Small intestine (tissue), 7 donors: ENCODE results near the gene NPAT. TPM values are rescaled to one million over a fixed set of nuclear protein-coding genes. Genes with fewer than 3 reads are reported as not detected.
A peak's percentile ranks its signal among the peaks of the same experiment; 100 is the strongest.

ENCODE experiments used
- DNase-seq, 2 donors: peaks; one replicate each; pipeline versions ENCODE4 v3.0.0 to v3.0.0-alpha.2; 2013
- FAIRE-seq: peaks from 2 replicates; lab custom pipeline; 2012; peaks lifted over from hg19 to GRCh38; lab: Jason Lieb, UNC
- H3K27ac ChIP-seq, 3 donors: one replicate each; pipeline ENCODE4 v1.5.1; 2013; ENCODE audit warnings: low read length in 2 of 3, mild to moderate bottlenecking in 2 of 3, control low read depth in 1 of 3, inconsistent platforms in 1 of 3, low read depth in 1 of 3, moderate library complexity in 1 of 3
- H3K27me3 ChIP-seq, 3 donors: one replicate each; pipeline ENCODE4 v1.6.1; 2013; ENCODE audit warnings: low read length in 3 of 3, inconsistent platforms in 1 of 3; ENCODE audit not compliant: control insufficient read depth in 3 of 3, insufficient read depth in 3 of 3
- H3K36me3 ChIP-seq, 3 donors: one replicate each; pipeline ENCODE4 v1.6.1; 2013; ENCODE audit warnings: low read length in 3 of 3, inconsistent platforms in 1 of 3, low read depth in 1 of 3, mild to moderate bottlenecking in 1 of 3, moderate library complexity in 1 of 3; ENCODE audit not compliant: control insufficient read depth in 3 of 3, insufficient read depth in 2 of 3
- H3K4me1 ChIP-seq, 3 donors: one replicate each; pipeline ENCODE4 v1.6.1; 2013; ENCODE audit warnings: low read length in 2 of 3, inconsistent platforms in 1 of 3, low read depth in 1 of 3, mild to moderate bottlenecking in 1 of 3, moderate library complexity in 1 of 3; ENCODE audit not compliant: control insufficient read depth in 3 of 3, insufficient read depth in 2 of 3
- H3K4me3 ChIP-seq, 3 donors: one replicate each; pipeline ENCODE4 v1.5.1; 2013; ENCODE audit warnings: low read length in 3 of 3, control low read depth in 1 of 3, inconsistent platforms in 1 of 3, low read depth in 1 of 3, mild to moderate bottlenecking in 1 of 3, moderate library complexity in 1 of 3
- H3K9me3 ChIP-seq, 2 donors: one replicate each; pipeline ENCODE4 v1.6.1; 2013; ENCODE audit warnings: low read depth in 1 of 2, low read length in 1 of 2; ENCODE audit not compliant: control insufficient read depth in 2 of 2, insufficient read depth in 1 of 2
- WGBS, 3 donors: extraction: QIAGEN DNeasy Blood & Tissue Kit; methylation state at CpG; one replicate each; pipeline ENCODE4 v1.1.7; 2013; 5-methylcytosine and 5-hydroxymethylcytosine counted together
- polyA plus RNA-seq, 4 donors: library from polyadenylated mRNA; stranded (reverse) in 3 of 4; unstranded in 1 of 4; fragments of 200-250 nt in 3 of 4; fragments of 120-200 nt in 1 of 4; gene quantifications; one replicate each; pipeline versions ENCODE4 v1.2.1 to v1.2.3, GENCODE V29; 2013
- donor health status: healthy with polysubstance abuse.
- donor health status: control.
- donor health status: control.
- donor health status: Bipolar disorder and iron deficiency.
- donor health status: healthy.

NPAT gene
- polyA plus RNA-seq, 4 donors = 2.7 to 13.8 (median 3.1) TPM

DNA sequence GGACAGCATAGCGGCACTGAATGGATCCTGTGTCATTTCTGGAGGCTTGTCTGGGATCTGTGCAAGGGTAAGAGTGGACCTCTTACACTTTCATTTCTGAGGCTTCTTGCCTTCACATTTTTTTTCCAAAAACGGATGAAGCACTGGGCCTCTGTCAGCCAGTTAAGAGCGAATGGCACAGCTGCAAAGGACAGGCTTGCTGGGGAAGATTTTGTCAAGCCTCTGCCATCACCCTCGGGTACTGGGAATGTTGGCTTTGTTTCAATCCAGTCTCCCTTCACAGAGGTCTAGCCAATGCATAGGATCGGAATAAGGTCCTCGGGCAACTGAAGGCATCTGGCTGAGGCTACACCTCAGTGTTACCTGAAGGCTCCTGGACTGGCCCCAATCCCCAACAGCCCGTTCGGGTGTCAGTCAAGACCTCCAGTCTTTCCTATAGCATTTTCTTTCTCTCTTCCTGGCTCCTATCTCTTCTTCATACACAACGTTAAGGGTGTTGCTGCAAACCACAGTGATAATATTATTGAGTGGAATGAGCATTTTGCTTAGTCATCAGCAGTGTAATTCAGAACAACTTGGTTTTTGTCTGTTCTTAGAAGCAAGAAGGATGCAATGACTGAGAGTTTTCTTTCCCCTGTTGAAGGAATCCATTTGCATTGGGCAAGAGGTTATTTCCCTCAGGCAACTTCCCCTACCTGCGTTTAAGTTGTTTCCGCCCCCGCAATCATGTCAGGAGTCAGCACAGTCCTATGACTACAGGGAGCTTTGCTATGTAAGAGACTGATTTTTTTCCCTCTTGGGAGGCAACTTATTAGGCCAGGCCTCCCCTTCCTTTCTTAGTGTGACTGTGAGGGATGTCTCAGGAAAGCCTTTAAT is 22.8 kb downstream of the NPAT start:
- 83 to 92% (median 91%) methylated on average over 12 of the region's 12 CpGs for WGBS, 3 donors
- Histone ChIP-seq H3K36me3 (peaks cover 2 to 32% (median 6%) of the 10 kb centered on the region in 3 donors), H3K4me1 (peaks cover 0 to 5% (median 0%) of the 10 kb centered on the region in 3 donors), H3K4me3 (no peak overlapping the region), H3K9me3 (peaks cover 0 to 10% of the 10 kb centered on the region in 2 donors), H3K27me3 (no peaks in the 10 kb centered on the region), H3K27ac (no peak overlapping the region)
- DNase-seq = no peak
- no peak for FAIRE-seq

DNA sequence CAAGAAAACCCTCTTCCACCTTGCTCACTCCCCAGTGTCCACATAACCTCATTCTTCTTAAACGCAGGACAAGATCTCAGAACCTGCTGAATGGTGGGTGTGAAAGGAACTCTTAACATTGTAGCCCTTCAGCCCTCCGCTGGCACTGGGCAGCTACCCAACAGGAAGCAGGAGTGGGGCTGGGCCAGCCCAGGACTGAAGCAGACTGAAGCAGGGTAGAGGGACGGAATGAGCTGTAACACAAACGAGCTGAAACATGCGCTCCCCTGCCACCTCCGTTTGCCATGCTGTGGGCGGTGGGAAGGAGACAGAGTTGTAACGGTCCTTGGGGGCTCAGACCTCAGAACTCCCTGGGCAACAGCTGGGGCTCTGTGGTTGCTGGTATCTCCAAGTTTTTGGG is 23.6 kb downstream of the NPAT start:
- no peaks in the 10 kb centered on the region for H3K27me3 ChIP-seq
- H3K9me3 ChIP-seq = peaks cover 0 to 1% of the 10 kb centered on the region in 2 donors
- peaks cover 0 to 5% (median 0%) of the 10 kb centered on the region in 3 donors for H3K4me1 ChIP-seq
- H3K4me3 ChIP-seq = no peak overlapping the region
- FAIRE-seq (no peak), DNase-seq (no peak)
- 88 to 93% (median 93%) methylated on average over 8 of the region's 8 CpGs for WGBS, 3 donors
- H3K36me3 ChIP-seq = peaks cover 1 to 26% (median 4%) of the 10 kb centered on the region in 3 donors
- no peak overlapping the region for H3K27ac ChIP-seq

DNA sequence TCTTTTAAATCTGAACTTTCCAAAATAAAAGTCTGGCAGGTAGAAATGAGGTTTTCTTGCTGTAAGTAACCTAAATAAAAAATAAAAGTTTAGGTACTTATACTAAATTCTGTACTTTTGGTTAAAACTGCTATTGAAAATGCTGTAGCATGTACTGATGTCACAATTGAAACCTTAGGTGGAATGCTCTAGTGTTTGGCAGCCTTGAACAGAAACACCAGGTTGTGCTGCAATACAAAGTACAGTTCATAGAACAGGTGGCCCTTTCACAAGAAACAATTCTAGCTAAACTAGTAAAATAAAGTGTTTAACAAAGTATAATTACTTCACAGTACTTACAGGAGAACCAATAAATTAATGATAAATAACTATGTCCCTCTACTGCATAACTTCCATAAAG is 25.1 kb downstream of the NPAT start:
- no peak overlapping the region for H3K27ac ChIP-seq
- no peak for FAIRE-seq
- H3K36me3 ChIP-seq = peaks cover 0 to 33% (median 2%) of the 10 kb centered on the region in 3 donors
- peaks cover 0 to 5% (median 0%) of the 10 kb centered on the region in 3 donors for H3K4me1 ChIP-seq
- H3K9me3 ChIP-seq = no peaks in the 10 kb centered on the region
- no peaks in the 10 kb centered on the region for H3K27me3 ChIP-seq
- H3K4me3 ChIP-seq = no peak overlapping the region
- peak in 1 of 2 donors; percentile 13 for DNase-seq

DNA sequence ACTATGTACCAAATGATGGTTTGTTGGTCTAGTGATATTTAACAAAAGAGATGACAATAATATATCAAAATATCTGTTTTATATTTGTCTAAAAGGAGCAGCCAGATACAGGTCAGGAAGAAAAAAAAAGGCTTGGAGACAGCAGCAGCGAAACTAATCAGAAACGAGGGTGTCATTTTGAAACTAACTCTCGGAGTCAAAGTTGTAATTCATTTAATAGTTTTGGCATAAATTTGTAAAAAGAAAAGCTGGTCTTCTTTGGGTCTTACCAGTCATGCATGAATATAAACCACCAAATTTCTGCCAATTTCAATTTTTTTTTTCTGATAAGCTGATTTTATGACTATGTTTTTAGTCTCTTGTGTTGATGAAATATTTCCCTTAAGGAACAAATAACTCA is 25.5 kb downstream of the NPAT start:
- no peak overlapping the region for H3K27ac ChIP-seq
- no peaks in the 10 kb centered on the region for H3K9me3 ChIP-seq
- no peaks in the 10 kb centered on the region for H3K27me3 ChIP-seq
- H3K36me3 ChIP-seq = peaks cover 0 to 33% (median 2%) of the 10 kb centered on the region in 3 donors
- no peak overlapping the region for H3K4me3 ChIP-seq
- WGBS, 3 donors = 60 to 90% (median 76%) methylated on average over 3 of the region's 3 CpGs
- peaks cover 0 to 5% (median 0%) of the 10 kb centered on the region in 3 donors for H3K4me1 ChIP-seq
- no peak for FAIRE-seq
- DNase-seq = no peak

DNA sequence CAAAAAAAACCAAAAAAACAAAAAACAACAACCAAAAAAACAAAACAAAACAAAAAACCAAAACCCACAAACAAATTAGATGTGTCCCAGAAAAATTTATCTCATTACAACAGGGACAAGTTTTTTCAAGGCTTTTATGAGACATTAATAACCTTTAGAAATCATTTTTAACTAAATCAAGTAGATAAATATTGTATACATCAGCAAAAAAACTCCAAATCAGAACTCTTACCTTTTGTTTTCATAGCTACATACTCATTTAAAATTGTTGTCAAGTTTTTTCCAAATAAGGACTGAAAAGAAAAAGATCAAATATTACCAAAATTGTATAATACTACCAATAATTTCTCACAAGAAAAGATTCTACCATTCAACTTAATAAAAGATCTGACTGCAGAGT is 28.7 kb downstream of the NPAT start:
- Histone ChIP-seq H3K9me3 (no peaks in the 10 kb centered on the region), H3K4me1 (no peaks in the 10 kb centered on the region), H3K27me3 (no peaks in the 10 kb centered on the region), H3K4me3 (no peak overlapping the region), H3K27ac (no peak overlapping the region), H3K36me3 (peaks cover 5 to 27% (median 5%) of the 10 kb centered on the region in 3 donors)
- FAIRE-seq = peak; percentile 65
- DNase-seq = no peak

DNA sequence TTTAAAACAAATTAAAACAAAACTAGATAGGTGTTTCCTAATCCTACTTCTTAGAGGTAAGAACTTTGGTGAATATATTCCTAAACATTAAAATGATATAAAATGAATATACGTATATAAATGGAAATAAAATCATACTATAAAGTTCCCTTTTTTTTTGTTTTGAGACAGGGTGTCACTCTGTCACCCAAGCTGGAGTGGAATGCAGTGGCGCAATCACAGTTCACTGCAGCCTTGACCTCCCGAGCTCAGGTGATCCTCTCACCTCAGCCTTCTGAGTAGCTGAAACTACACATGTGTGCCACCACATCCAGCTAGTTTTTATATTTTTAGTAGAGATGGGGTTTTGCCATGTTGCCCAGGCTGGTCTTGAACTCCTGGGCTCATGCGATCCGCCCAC is 44.9 kb downstream of the NPAT start:
- Histone ChIP-seq H3K4me1 (no peaks in the 10 kb centered on the region), H3K27me3 (no peaks in the 10 kb centered on the region), H3K36me3 (peaks cover 3 to 24% (median 11%) of the 10 kb centered on the region in 3 donors), H3K4me3 (no peak overlapping the region), H3K27ac (no peak overlapping the region), H3K9me3 (no peaks in the 10 kb centered on the region)
- DNase-seq = no peak
- no peak for FAIRE-seq
- WGBS, 3 donors = 83 to 98% (median 89%) methylated on average over 5 of the region's 5 CpGs

DNA sequence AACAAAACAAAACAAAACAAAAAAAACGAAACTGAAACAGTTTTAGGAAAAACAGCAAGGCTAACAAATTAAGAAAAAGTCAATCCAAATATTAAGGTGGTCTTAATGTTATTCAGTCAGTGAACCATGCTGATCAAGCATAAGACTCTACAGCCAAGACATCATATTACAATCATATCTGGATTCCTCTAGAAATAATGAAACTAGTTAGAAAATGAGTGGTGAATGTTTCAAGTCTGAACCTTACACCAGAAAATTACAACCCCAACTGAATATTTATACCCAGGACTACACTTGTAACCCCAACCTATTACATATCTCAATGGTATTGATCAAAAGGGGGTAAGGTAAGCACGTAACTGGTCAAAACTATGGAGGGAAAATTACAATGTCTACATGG is 52.3 kb downstream of the NPAT start:
- Histone ChIP-seq H3K4me1 (no peaks in the 10 kb centered on the region), H3K4me3 (no peak overlapping the region), H3K36me3 (peaks cover 3 to 25% (median 12%) of the 10 kb centered on the region in 3 donors), H3K27ac (no peak overlapping the region), H3K27me3 (no peaks in the 10 kb centered on the region), H3K9me3 (no peaks in the 10 kb centered on the region)
- DNase-seq = no peak
- no peak for FAIRE-seq
- 68 to 78% (median 74%) methylated on average over 2 of the region's 2 CpGs for WGBS, 3 donors

DNA sequence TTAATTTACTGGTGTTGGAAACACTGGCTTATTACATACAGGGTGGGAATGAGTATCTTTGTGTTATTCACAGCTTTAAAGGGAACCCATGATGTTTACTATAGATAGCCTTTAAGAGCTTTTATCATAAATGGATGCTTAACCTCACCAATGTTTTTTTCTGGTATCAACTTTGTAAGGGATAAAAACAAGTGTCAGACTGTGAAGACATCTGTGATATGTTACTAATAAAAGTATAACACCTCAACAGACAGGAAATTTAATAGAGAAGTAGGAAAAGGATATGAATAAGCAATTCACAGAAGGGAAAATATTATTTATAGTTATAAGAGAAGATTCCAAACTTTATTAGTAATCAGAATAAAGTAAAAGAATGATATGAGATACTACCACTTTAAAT is 54.8 kb downstream of the NPAT start:
- H3K4me1 ChIP-seq = no peaks in the 10 kb centered on the region

More for the DNA sequence above, 54.8 kb downstream of the NPAT start:
- H3K27ac ChIP-seq = no peak overlapping the region
- no peak for DNase-seq
- FAIRE-seq = no peak
- no peak overlapping the region for H3K4me3 ChIP-seq
- peaks cover 10 to 29% (median 17%) of the 10 kb centered on the region in 3 donors for H3K36me3 ChIP-seq
- H3K27me3 ChIP-seq = no peaks in the 10 kb centered on the region
- H3K9me3 ChIP-seq = no peaks in the 10 kb centered on the region
